GM18519 (cell line): Measurements from ENCODE around the gene PCK2.
A peak's percentile ranks its signal among the peaks of the same experiment; 100 is the strongest.

Source experiments
- ATAC-seq: cut with Tn5 transposase; IDR thresholded peaks from one replicate; pipeline ENCODE4 v1.9.1; 2021; ENCODE audit warnings: mild to moderate bottlenecking, moderate library complexity; ENCODE audit not compliant: unreplicated experiment, low FRiP score

The PCK2 gene

GRCh38 chr14:24132976-24133375 is 38.9 kb downstream of the PCK2 start:
- ATAC-seq = no peak

GRCh38 chr14:24133735-24134134 is 39.6 kb downstream of the PCK2 start:
- no peak for ATAC-seq

- peak; percentile 6 for ATAC-seq
Observed at GRCh38 chr14:24135584-24135833, 41.4 kb downstream of the PCK2 start.

- peak; percentile 64 for ATAC-seq
Observed at GRCh38 chr14:24135834-24136683, 41.9 kb downstream of the PCK2 start, which contains the start of gene PSME1. Gene PSME1, plus strand, starts transcription at chr14:24136194. Its CDS starts 69 bp downstream, at chr14:24136263.

DNA sequence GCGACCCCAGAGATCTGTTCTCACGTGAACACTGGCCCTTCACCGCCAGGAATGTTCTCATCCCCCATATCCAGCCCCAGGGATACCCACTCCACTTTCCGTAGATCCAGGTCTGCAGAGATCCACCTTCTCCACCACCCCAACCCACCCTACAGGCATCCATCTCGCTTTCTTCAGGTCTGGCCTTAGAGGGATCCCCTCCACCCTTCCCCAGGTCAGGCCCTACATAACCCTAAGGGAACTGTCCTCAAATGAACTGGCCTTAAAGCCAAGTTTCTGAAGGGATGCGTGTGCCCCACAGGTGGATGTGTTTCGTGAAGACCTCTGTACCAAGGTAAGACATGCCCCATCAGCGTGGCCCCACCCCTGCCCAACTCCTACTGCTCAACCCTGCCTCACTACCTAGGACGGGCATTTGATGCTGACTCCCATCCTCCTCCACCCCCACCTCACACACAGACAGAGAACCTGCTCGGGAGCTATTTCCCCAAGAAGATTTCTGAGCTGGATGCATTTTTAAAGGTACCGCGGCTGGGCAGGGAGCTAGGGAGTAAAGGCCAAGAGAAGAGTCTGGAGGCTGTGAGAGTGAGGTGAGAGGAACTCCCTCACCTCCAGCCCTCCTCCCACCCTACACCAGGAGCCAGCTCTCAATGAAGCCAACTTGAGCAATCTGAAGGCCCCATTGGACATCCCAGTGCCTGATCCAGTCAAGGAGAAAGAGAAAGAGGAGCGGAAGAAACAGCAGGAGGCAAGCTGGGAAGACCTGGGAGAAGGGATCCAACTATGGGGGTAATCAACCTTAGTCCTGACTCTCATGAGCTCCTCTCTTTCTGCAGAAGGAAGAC is 42.8 kb downstream of the PCK2 start:
- ATAC-seq = no peak

DNA sequence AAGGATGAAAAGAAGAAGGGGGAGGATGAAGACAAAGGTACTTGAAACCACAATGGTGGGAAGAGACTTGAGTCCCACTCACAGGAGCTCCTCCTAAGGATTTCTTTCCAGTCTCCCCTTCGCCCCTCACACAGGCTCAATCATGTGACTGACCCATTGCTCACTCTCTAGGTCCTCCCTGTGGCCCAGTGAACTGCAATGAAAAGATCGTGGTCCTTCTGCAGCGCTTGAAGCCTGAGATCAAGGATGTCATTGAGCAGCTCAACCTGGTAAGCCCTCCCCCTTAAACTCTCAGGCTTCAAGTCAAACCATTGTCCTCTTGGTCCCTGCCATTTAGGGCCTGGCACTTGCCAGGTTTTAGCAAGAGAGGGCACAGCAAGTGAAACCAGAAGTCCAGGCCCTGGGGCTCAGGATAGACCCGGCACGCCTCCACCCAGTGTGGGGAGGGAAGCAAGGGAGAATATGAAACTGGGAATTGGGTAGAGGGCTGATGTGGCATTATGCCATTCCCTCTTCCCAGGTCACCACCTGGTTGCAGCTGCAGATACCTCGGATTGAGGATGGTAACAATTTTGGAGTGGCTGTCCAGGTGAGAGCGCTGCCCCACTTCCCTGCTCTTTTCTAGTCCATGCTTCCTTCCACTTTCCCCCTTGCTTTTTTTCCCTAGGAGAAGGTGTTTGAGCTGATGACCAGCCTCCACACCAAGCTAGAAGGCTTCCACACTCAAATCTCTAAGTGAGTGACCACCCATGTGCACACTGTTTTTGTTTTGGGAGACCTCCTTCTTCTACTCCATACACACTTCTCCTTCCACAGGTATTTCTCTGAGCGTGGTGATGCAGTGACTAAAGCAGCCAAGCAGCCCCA is 43.7 kb downstream of the PCK2 start:
- no peak for ATAC-seq

GRCh38 chr14:24138396-24139271 is 44.5 kb downstream of the PCK2 start:
- no peak for ATAC-seq

- no peak for ATAC-seq
Observed at GRCh38 chr14:24139272-24139934, 45.3 kb downstream of the PCK2 start.

GRCh38 chr14:24141097-24141880 is 47.2 kb downstream of the PCK2 start, which contains the start of gene EMC9:
Gene EMC9, minus strand, starts transcription at chr14:24141591. Its CDS starts 287 bp downstream, at chr14:24141304.
- ATAC-seq = peak; percentile 76

DNA sequence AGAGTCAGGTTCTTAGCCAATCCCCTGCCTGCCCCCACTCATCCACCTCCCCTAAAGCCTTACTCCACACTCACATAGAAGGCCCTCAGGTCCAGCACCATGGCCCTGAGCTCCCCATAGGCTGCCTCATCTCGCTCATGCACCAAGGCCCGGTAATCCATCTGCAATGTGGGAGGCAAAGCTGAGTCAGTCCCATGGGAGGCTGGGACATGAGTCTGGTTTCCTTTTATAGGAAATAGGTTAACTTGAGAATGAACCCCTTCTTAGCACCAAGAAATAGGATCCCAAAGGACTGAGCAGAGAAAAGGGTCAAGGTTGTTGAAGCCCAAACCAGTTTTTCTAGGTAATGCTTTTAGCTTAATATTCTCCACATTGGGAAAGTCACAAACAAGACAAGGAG is 49.4 kb downstream of the PCK2 start:
- ATAC-seq = no peak

DNA sequence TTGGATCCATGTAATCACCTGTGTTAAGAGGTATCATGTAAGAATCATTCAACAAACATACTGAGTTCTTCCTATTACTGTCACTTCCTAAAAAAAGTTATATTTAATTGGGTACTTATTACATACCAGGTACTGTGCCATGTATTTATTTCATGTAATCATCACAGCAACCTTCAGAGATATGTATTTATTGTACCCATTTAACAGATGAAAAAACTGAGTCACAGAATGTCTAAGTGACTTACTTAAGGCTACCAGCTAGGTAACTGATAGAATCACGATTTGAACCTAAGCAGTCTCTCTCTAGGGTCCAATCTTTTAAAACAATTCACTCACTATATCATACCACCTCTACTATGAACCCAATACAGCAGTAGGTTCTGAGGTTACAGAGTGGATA is 50.3 kb downstream of the PCK2 start:
- no peak for ATAC-seq

GRCh38 chr14:24145219-24145618 is 51.1 kb downstream of the PCK2 start:
- ATAC-seq = no peak

DNA sequence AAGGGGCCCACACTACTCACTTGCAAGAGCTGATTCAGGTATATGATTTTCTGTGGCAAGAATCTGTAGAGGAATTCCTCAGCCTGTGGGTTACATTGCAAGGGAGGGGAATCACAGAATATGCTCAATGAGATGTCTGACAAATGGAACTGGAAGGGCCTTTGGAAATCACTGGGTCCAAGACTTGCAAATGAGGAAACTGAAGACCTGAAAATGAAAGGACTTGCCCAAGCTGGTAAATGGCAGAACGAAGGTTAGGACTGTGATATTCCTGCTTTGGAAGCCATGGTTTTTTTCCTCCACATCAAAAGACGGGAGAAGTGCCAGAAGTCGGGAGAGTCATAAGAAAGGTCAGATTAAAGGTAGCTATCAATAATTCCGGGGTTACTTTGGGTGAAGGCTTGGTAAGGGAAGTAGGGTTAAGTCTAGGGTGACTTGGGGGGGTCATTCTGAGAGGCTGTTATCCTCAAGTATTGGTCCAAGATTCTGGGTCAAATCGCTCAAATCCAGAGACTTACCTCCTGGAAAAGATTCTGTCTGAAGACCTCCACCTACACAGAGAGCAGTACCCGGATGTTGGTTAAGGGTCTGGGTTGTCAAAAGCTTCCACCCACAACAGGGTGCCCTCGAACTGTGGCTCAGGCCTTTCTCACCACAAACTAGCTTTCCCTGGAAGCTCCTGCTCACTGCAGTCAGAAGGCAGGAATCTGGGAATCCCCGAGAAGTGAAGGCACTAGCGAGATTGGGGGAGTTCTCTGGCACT is 51.8 kb downstream of the PCK2 start:
- ATAC-seq = no peak

GRCh38 chr14:24146453-24146977 is 52.4 kb downstream of the PCK2 start, which contains the start of gene PSME2:
Gene PSME2, minus strand, starts transcription at chr14:24146610. Its CDS starts 29 bp downstream, at chr14:24146581.
- peak; percentile 41 for ATAC-seq

DNA sequence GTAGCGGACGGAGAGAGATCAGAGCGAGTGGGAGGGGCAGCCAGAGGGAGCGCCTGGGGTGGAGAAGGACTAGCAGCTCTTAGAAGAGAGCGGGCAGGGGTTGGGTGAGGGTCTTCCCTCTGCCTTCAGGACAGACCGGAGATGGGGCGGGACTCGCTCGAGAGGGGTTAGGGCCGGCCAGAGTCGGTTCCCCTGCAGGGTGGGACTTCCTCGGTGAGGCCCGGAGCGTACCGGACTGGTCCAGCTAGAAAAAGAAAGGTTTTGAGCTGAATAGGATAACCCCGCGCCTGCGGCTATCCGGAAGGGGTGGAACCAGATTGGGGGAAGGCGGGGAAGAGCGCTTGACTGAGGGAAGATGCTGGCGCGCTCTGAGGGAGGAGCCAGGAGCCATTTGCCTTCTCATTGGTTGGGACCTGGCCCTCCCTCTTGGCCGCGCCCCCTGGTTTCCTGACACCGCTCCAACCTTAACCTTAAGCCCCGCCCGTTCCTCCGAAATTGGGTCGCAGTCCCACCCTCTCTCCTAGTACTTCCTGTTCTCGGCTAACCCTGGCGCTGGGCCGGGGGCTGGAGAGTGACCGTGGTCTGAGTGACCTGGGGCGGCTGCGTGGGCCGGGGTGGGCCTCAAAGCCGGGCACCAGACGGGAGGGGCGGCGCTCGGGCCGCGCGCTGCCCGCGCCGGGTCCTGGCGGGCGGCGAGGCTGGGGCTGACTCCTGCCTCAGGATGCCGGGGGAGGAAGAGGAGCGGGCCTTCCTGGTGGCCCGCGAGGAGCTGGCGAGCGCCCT is 53.1 kb downstream of the PCK2 start, which contains the start of gene RNF31:
Gene RNF31 (plus strand): TSS at position 521 of the 783 bp plus-strand sequence. CDS start 201 bp downstream, at position 722.
- ATAC-seq = peak; percentile 65

DNA sequence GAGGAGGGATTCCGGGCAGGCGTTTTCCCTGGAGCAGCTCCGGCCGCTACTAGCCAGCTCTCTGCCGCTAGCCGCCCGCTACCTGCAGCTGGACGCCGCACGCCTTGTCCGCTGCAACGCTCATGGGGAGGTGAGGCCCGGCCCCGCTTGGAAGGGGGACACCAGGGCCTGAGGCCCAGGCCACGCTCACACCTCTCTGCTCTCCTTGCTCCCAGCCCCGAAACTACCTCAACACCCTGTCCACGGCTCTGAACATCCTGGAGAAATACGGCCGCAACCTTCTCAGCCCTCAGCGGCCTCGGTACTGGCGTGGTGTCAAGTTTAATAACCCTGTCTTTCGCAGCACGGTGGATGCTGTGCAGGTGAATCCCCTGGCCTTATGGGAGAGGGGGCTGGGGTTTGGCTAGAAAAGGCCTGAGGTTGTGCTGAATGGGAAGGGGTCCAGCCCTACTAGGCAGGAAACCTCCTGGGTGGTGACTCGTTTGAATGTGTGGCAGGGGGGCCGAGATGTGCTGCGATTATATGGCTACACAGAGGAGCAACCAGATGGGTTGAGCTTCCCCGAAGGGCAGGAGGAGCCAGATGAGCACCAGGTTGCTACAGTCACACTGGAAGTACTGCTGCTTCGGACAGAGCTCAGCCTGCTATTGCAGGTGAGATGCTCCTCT is 53.8 kb downstream of the PCK2 start:
- ATAC-seq = no peak
